Chondrocyte (in vitro differentiated cells): ENCODE results near the gene ZCCHC24. TPM values are rescaled to one million over a fixed set of nuclear protein-coding genes. Genes with fewer than 3 reads are reported as not detected.

Experiments used
- DNase-seq: peaks from one replicate; pipeline ENCODE4 v3.0.0; 2021; ENCODE audit warnings: mixed read lengths, low spot score
- H3K27ac Mint-ChIP-seq: one replicate; pipeline ENCODE4 v1.8.0; 2021; ENCODE audit warnings: mild to moderate bottlenecking, moderate library complexity, mixed read lengths; ENCODE audit not compliant: unreplicated experiment
- H3K27me3 Mint-ChIP-seq: 2 replicates; pipeline ENCODE4 v1.8.0; 2021; ENCODE audit warnings: low read depth, mixed read lengths
- H3K36me3 Mint-ChIP-seq: 2 replicates; pipeline ENCODE4 v1.8.0; 2021; ENCODE audit warnings: low read depth, mixed read lengths
- H3K4me1 Mint-ChIP-seq: 2 replicates; pipeline ENCODE4 v1.8.0; 2021; ENCODE audit warnings: low read depth, mild to moderate bottlenecking, mixed read lengths
- H3K4me3 Mint-ChIP-seq: one replicate; pipeline ENCODE4 v1.8.0; 2021; ENCODE audit warnings: mild to moderate bottlenecking, moderate library complexity, mixed read lengths; ENCODE audit not compliant: unreplicated experiment
- H3K9me3 Mint-ChIP-seq: 2 replicates; pipeline ENCODE4 v1.8.0; 2021; ENCODE audit warnings: low read depth, mixed read lengths
- total RNA-seq: library from RNA; stranded (reverse); gene quantifications from 3 replicates; pipeline ENCODE4 v1.2.1, GENCODE V29; 2021
- TF ChIP-seq, protein P1 (sequence below): fragments of 200-600 bp; sonication (generic); IDR thresholded peaks from 2 replicates; pipeline ENCODE4 v1.5.0; 2021; ENCODE audit warnings: antibody characterized with exemption, mild to moderate bottlenecking, moderate library complexity

The ZCCHC24 gene
- total RNA-seq, 1 donor from 2014 or later, result 45.1 TPM

DNA sequence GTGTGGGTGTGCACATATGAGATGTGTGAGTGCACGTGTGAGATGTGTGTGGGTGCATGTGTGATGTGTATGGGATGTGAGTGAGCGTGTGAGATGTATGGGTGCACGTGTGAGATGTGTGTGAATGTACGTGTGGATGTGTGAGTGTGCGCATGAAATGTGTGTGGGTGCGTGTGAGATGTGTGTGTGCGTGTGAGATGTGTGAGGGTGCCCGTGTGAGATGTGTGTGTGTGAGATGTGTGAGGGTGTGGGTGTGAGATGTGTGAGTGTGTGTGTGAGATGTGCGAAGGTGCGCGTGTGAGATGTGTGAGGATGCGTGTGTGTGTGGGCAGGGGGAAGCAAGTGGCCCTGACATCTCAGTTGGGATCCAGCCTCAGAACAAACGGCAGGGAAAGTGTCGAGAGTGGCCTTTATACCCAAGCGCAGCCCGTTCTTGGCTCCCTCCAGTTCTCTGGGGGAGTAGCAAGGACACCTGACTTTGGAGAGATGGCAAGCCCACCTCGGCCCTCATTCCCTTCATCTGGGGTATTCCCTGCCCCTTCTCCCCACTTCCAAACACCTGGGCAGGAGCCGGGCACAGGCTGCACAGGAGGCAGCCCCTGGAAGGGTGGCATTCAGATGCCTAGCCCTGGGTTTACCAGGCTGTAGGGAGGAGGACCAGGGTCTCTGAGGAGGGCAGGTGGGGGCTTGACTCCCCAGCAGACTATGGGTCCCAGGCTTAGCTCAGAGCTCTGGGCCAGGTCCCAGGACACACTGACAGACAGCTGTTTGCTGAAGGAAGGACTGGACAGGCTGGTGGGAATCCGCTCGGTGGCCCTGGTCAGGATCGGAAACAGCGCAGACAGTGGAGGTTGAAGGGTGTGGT, 66.5 kb downstream of the ZCCHC24 start:
- Mint-ChIP-seq H3K9me3 (no peaks in the 10 kb centered on the region), H3K4me1 (peaks cover 47% of the 10 kb centered on the region), H3K4me3 (no peak overlapping the region), H3K36me3 (no peaks in the 10 kb centered on the region), H3K27ac (no peak overlapping the region), H3K27me3 (no peaks in the 10 kb centered on the region)
- DNase-seq, result peak; percentile 68
- TF ChIP-seq, protein P1, sequence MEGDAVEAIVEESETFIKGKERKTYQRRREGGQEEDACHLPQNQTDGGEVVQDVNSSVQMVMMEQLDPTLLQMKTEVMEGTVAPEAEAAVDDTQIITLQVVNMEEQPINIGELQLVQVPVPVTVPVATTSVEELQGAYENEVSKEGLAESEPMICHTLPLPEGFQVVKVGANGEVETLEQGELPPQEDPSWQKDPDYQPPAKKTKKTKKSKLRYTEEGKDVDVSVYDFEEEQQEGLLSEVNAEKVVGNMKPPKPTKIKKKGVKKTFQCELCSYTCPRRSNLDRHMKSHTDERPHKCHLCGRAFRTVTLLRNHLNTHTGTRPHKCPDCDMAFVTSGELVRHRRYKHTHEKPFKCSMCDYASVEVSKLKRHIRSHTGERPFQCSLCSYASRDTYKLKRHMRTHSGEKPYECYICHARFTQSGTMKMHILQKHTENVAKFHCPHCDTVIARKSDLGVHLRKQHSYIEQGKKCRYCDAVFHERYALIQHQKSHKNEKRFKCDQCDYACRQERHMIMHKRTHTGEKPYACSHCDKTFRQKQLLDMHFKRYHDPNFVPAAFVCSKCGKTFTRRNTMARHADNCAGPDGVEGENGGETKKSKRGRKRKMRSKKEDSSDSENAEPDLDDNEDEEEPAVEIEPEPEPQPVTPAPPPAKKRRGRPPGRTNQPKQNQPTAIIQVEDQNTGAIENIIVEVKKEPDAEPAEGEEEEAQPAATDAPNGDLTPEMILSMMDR, result no peak

DNA sequence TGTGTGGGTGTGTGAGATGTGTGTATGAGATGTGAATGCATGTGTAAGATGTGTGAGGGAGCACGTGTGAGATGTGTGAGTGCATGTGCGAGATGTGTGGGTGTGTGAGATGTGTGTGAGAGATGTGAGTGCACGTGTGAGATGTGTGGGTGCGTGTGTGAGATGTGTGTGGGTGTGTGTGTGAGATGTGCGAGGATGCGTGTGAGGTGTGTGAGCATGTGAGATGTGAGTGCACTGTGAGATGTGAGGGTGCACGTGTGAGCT, 67.1 kb downstream of the ZCCHC24 start:
- H3K4me3 Mint-ChIP-seq, result no peak overlapping the region
- H3K36me3 Mint-ChIP-seq, result no peaks in the 10 kb centered on the region
- H3K27ac Mint-ChIP-seq, result no peak overlapping the region
- no peaks in the 10 kb centered on the region for H3K9me3 Mint-ChIP-seq
- H3K4me1 Mint-ChIP-seq, result peaks cover 47% of the 10 kb centered on the region
- TF ChIP-seq, protein P1, result no peak
- H3K27me3 Mint-ChIP-seq, result no peaks in the 10 kb centered on the region
- DNase-seq, result peak; percentile 32

DNA sequence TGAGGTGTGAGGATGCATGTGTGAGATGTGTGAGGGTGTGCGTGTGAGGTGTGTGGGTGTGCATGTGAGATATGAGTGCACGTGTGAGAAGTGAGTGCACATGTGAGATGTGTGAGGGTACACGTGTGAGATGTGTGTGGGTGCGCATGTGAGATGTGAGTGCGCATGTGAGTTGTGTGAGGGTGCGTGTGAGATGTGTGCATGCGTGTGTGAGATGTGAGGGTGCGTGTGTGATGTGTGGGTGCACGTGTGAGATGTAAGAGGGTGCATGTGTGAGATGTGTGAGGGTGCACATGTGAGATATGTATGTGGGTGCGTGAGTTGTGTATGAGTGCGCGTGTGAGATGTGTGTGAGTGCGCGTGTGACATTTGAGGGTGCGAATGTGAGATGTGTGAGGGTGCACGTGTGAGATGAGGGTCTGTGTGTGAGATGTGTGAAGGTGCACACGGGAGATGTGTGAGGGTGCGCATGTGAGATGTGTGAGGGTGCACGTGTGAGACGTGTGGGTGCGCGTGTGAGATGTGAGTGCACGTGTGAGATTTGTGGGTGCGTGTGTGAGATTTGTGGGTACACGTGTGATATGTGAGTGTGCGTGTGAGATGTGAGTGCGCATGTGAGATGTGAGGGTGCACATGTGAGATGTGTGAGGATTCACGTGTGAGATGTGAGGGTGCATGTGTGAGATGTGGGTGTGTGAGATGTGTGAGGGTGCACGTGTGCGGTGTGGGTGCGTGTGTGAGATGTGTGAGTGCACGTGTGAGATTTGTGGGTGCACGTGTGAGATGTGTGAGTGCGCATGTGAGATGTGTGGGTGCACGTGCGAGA, 67.7 kb downstream of the ZCCHC24 start:
- H3K4me3 Mint-ChIP-seq, result no peak overlapping the region
- H3K27me3 Mint-ChIP-seq, result no peaks in the 10 kb centered on the region
- no peaks in the 10 kb centered on the region for H3K9me3 Mint-ChIP-seq
- peak; percentile 46 for DNase-seq
- peaks cover 44% of the 10 kb centered on the region for H3K4me1 Mint-ChIP-seq
- no peak overlapping the region for H3K27ac Mint-ChIP-seq
- TF ChIP-seq, protein P1, result no peak
- no peaks in the 10 kb centered on the region for H3K36me3 Mint-ChIP-seq

DNA sequence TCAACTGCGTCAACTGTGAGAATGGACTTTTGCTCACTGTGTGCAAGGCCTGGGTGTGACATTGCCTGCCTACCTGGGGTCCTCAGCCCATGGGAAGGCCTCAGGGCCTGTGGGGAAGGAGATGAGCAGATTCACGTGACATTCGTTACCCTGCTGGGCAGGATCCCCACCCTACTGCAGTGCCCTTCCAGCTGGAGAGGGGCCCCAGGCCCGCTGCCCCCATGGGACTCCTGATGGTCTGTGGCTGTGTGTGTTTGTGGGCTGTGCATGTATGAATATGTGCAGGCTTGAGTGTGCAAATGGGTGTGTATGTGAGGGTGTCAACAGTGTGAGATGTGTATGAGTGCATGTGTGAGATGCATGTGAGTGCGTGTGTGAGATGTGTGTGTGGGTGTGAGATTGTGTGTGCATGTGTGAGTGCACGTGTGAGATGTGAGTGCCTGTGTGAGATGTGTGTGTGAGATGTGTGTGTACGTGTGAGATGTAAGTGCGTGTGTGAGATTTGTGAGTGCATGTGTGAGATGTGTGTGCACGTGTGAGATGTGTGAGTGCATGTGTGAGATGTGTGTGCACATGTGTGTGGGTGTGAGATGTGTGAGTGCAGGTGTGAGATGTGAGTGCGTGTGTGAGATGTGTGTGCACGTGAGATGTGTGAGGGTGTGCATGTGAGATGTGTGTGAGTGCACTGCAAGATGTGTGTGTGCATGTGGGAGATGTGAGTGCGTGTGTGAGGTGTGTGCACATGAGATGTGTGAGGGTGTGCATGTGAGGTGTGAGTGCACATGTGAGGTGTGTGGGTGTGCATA, 68.5 kb downstream of the ZCCHC24 start:
- Mint-ChIP-seq H3K36me3 (no peaks in the 10 kb centered on the region), H3K4me3 (no peak overlapping the region), H3K27me3 (no peaks in the 10 kb centered on the region), H3K9me3 (no peaks in the 10 kb centered on the region), H3K4me1 (peaks cover 36% of the 10 kb centered on the region), H3K27ac (no peak overlapping the region)
- TF ChIP-seq, protein P1, result no peak
- peak; percentile 70 for DNase-seq
